Testis (tissue), 3 donors: ENCODE data around the gene IDUA. TPM values are rescaled to one million over a fixed set of nuclear protein-coding genes. Genes with fewer than 3 reads are reported as not detected.

Source experiments
- DNase-seq: peaks from one replicate; pipeline ENCODE4 v3.0.0-alpha.2; 2019
- H3K27ac ChIP-seq, 2 donors: fragments of 200-600 bp; sonication (generic); one replicate each; pipeline ENCODE4 v1.5.1; 2019
- H3K27me3 ChIP-seq: fragments of 200-600 bp; sonication (generic); one replicate; pipeline ENCODE4 v1.5.1; 2019
- H3K36me3 ChIP-seq: fragments of 200-600 bp; sonication (generic); one replicate; pipeline ENCODE4 v1.5.1; 2017; ENCODE audit warnings: low read depth; ENCODE audit errors: missing control alignments
- H3K4me1 ChIP-seq: fragments of 200-600 bp; sonication (generic); one replicate; pipeline ENCODE4 v1.5.1; 2019
- H3K4me3 ChIP-seq, 2 donors: fragments of 200-600 bp; sonication (generic); one replicate each; pipeline ENCODE4 v1.5.1; 2017 to 2019
- H3K9me3 ChIP-seq: fragments of 200-600 bp; sonication (generic); one replicate; pipeline ENCODE4 v1.5.1; 2017
- CTCF ChIP-seq, 3 experiments: fragments of 450-650 bp in 2 of 3; fragments of 200-600 bp in 1 of 3; sonication (generic) in 1 of 3; IDR thresholded peaks; one replicate each; pipeline ENCODE4 v1.5.1; 2016 to 2019; ENCODE audit warnings: antibody characterized with exemption in 3 of 3, mild to moderate bottlenecking in 2 of 3, moderate library complexity in 1 of 3
- POLR2A ChIP-seq: fragments of 450-650 bp; IDR thresholded peaks from one replicate; pipeline ENCODE4 v1.6.1; 2017; ENCODE audit warnings: antibody characterized with exemption, mild to moderate bottlenecking, moderate library complexity
- WGBS, 2 donors: methylation state at CpG; one replicate each; pipeline ENCODE4 v1.1.5; 2018; 5-methylcytosine and 5-hydroxymethylcytosine counted together
- intact Hi-C: fragments of 100-400 bp; cut with DNase I; formaldehyde crosslinking; loops from one replicate; pipeline ENCODE4 v1.15.1; 2023; ENCODE audit warnings: low total_unique reads
- polyA plus RNA-seq: library from polyadenylated mRNA; stranded (reverse); fragments of 350-450 nt; fragmentation: Illumina TruSeq; extraction: RNeasy Lipid Tissue Mini Kit (QIAGEN cat#74804); gene quantifications from one replicate; pipeline ENCODE4 v1.2.3, GENCODE V29; 2014; ENCODE audit warnings: low read depth, low replicate concordance; ENCODE audit not compliant: insufficient read depth
- total RNA-seq, 2 donors: library from RNA; depleted of rRNA; stranded (reverse); fragments of >200 nt; gene quantifications; one replicate each; pipeline ENCODE4 v1.2.3, GENCODE V29; 2016

The IDUA gene
- total and polyA plus RNA-seq, 3 donors from 2014 or later: 8.9 to 39.4 (median 35.7) TPM

DNA sequence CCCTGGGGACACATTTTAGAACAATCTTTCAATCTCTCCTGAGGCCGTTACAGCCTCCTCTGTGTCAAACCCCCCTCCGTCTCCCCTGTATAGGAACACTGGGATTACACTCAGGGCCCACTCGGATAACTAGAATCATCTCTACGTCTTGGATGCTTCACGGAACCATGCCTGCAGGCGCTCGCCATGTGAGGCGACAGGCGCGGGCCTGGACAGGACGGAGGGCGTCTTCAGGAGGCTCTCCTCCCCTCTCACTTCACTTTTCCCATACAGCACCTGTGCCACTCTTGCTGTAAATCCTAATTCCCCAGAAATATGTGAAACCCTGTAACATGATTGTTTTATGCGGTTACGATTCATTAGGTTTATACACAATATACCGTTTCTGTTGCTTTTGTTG lies 4.0 kb upstream of the IDUA start:
- TF ChIP-seq POLR2A (no peak), CTCF (IDR thresholded peaks at IDR 0.05) (no peak)
- Histone ChIP-seq H3K4me3 (no peak overlapping the region), H3K36me3 (no peaks in the 10 kb centered on the region), H3K9me3 (no peaks in the 10 kb centered on the region), H3K4me1 (peaks cover 11% of the 10 kb centered on the region), H3K27me3 (no peaks in the 10 kb centered on the region), H3K27ac (no peak overlapping the region)
- intact Hi-C loops: no loop called here
- no peak for DNase-seq
- 96 to 97% methylated on average over 15 of the region's 15 CpGs for WGBS, 2 donors

- WGBS, 2 donors: 90 to 92% methylated on average over 15 of the region's 15 CpGs
- H3K27ac ChIP-seq: no peak overlapping the region
- no peak for DNase-seq
- intact Hi-C loops: no loop called here
- no peaks in the 10 kb centered on the region for H3K27me3 ChIP-seq
- H3K9me3 ChIP-seq: no peaks in the 10 kb centered on the region
- peaks cover 12% of the 10 kb centered on the region for H3K4me1 ChIP-seq
- no peak overlapping the region for H3K4me3 ChIP-seq
- no peaks in the 10 kb centered on the region for H3K36me3 ChIP-seq
- TF ChIP-seq CTCF (IDR thresholded peaks at IDR 0.05) (no peak), POLR2A (no peak)
These were observed 2.3 kb upstream of the IDUA start for GRCh38 chr4:984336-985054.

- Histone ChIP-seq H3K4me1 (peaks cover 12% of the 10 kb centered on the region), H3K27me3 (no peaks in the 10 kb centered on the region), H3K4me3 (no peak overlapping the region), H3K27ac (no peak overlapping the region), H3K9me3 (no peaks in the 10 kb centered on the region), H3K36me3 (no peaks in the 10 kb centered on the region)
- TF ChIP-seq CTCF (IDR thresholded peaks at IDR 0.05): no peak
- TF ChIP-seq POLR2A: no peak
- whole genome bisulfite sequencing, 2 donors: 79 to 85% methylated on average over 18 to 23 of the region's 23 CpGs
- no peak for DNase-seq
- intact Hi-C loops: no loop called here
These were observed 1.6 kb upstream of the IDUA start for GRCh38 chr4:985123-985830.

GRCh38 chr4:986428-986878 lies 391 bp upstream of the IDUA start:
- 1 to 2% methylated on average over 14 of the region's 14 CpGs for WGBS, 2 donors
- Histone ChIP-seq H3K36me3 (no peaks in the 10 kb centered on the region), H3K4me3 (peak overlapping the region; percentile 62 to 63), H3K27ac (peak overlapping the region in 1 of 2 donors; percentile 45), H3K9me3 (no peaks in the 10 kb centered on the region), H3K27me3 (no peaks in the 10 kb centered on the region), H3K4me1 (peaks cover 12% of the 10 kb centered on the region)
- TF ChIP-seq POLR2A (no peak), CTCF (IDR thresholded peaks at IDR 0.05) (no peak)
- intact Hi-C loops: no loop called here
- no peak for DNase-seq
